Lower leg skin (tissue), 4 donors: ENCODE results near the gene B4GALT6. TPM values are rescaled to one million over a fixed set of nuclear protein-coding genes. Genes with fewer than 3 reads are reported as not detected.

Source experiments
- DNase-seq, 2 donors: peaks; one replicate each; pipeline ENCODE4 v3.0.0-alpha.2; 2019; ENCODE audit warnings: low spot score in 2 of 2
- H3K4me3 ChIP-seq: fragments of 200-600 bp; sonication (generic); 2 replicates; pipeline ENCODE4 v1.5.1; 2017; ENCODE audit warnings: mild to moderate bottlenecking, low read depth; ENCODE audit not compliant: poor library complexity, severe bottlenecking
- POLR2A ChIP-seq, 2 donors: fragments of 450-650 bp; IDR thresholded peaks; one replicate each; pipeline ENCODE4 v1.6.1; 2016 to 2017; ENCODE audit warnings: antibody characterized with exemption in 2 of 2, mild to moderate bottlenecking in 1 of 2, moderate library complexity in 1 of 2
- WGBS, 2 donors: methylation state at CpG; one replicate each; pipeline ENCODE4 v1.1.5; 2018; 5-methylcytosine and 5-hydroxymethylcytosine counted together
- intact Hi-C: fragments of 100-400 bp; cut with DNase I; formaldehyde crosslinking; loops from one replicate; pipeline ENCODE4 v1.15.0; 2023; ENCODE audit warnings: low total_unique reads
- total RNA-seq, 4 donors: library from RNA; depleted of rRNA; stranded (reverse); fragments of >200 nt; gene quantifications; one replicate each; pipeline ENCODE4 v1.1.0, GENCODE V29; 2016
- TF ChIP-seq, protein P1 (sequence below), 3 donors: fragments of 450-650 bp; IDR thresholded peaks; one replicate each; pipeline ENCODE4 v1.5.1; 2016; ENCODE audit warnings: antibody characterized with exemption in 3 of 3, mild to moderate bottlenecking in 3 of 3, moderate library complexity in 2 of 3

B4GALT6 gene
- total RNA-seq, 4 donors from 2014 or later = 1.3 to 2.1 (median 1.6) TPM

DNA sequence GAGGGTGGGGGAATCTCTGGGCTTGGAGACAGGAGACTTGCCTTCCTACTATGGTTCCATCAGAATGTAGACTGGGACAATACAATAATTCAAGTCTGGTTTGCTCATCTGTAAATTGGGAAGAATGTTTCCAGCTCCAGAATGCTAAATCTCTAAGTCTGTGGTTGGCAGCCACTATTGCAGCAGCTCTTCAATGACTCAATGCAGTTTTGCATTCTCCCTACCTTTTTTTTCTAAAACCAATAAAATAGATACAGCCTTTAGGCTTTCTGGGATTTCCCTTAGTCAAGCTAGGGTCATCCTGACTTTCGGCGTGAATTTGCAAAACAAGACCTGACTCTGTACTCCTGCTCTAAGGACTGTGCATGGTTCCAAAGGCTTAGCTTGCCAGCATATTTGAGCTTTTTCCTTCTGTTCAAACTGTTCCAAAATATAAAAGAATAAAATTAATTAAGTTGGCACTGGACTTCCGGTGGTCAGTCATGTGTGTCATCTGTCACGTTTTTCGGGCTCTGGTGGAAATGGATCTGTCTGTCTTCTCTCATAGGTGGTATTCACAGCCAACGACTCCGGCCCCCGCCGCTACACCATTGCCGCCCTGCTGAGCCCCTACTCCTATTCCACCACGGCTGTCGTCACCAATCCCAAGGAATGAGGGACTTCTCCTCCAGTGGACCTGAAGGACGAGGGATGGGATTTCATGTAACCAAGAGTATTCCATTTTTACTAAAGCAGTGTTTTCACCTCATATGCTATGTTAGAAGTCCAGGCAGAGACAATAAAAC, 86.2 kb downstream of the B4GALT6 start:
- WGBS, 2 donors = 81 to 82% methylated on average over 13 of the region's 13 CpGs
- TF ChIP-seq, protein P1, sequence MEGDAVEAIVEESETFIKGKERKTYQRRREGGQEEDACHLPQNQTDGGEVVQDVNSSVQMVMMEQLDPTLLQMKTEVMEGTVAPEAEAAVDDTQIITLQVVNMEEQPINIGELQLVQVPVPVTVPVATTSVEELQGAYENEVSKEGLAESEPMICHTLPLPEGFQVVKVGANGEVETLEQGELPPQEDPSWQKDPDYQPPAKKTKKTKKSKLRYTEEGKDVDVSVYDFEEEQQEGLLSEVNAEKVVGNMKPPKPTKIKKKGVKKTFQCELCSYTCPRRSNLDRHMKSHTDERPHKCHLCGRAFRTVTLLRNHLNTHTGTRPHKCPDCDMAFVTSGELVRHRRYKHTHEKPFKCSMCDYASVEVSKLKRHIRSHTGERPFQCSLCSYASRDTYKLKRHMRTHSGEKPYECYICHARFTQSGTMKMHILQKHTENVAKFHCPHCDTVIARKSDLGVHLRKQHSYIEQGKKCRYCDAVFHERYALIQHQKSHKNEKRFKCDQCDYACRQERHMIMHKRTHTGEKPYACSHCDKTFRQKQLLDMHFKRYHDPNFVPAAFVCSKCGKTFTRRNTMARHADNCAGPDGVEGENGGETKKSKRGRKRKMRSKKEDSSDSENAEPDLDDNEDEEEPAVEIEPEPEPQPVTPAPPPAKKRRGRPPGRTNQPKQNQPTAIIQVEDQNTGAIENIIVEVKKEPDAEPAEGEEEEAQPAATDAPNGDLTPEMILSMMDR (IDR thresholded peaks at IDR 0.05) = no peak
- no peak for TF ChIP-seq POLR2A (IDR thresholded peaks at IDR 0.05)
- no peak overlapping the region for H3K4me3 ChIP-seq
- no peak for DNase-seq
- intact Hi-C loops = no loop called here

DNA sequence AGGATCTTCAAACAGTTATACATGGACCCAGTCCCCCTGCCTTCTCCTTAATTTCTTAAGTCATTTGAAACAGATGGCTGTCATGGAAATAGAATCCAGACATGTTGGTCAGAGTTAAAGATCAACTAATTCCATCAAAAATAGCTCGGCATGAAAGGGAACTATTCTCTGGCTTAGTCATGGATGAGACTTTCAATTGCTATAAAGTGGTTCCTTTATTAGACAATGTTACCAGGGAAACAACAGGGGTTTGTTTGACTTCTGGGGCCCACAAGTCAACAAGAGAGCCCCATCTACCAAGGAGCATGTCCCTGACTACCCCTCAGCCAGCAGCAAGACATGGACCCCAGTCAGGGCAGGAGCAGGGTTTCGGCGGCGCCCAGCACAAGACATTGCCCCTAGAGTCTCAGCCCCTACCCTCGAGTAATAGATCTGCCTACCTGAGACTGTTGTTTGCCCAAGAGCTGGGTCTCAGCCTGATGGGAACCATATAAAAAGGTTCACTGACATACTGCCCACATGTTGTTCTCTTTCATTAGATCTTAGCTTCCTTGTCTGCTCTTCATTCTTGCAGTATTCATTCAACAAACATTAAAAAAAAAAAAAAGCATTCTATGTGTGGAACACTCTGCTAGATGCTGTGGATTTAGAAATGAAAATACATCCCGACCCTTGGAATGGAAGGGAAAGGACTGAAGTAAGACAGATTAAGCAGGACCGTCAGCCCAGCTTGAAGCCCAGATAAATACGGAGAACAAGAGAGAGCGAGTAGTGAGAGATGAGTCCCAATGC, 88.1 kb downstream of the B4GALT6 start:
- no peak for DNase-seq
- WGBS, 2 donors = 82 to 84% methylated on average over 9 of the region's 9 CpGs
- intact Hi-C loops = no loop called here
- no peak overlapping the region for H3K4me3 ChIP-seq
- TF ChIP-seq, protein P1 (IDR thresholded peaks at IDR 0.05) = no peak
- TF ChIP-seq POLR2A (IDR thresholded peaks at IDR 0.05) = no peak

DNA sequence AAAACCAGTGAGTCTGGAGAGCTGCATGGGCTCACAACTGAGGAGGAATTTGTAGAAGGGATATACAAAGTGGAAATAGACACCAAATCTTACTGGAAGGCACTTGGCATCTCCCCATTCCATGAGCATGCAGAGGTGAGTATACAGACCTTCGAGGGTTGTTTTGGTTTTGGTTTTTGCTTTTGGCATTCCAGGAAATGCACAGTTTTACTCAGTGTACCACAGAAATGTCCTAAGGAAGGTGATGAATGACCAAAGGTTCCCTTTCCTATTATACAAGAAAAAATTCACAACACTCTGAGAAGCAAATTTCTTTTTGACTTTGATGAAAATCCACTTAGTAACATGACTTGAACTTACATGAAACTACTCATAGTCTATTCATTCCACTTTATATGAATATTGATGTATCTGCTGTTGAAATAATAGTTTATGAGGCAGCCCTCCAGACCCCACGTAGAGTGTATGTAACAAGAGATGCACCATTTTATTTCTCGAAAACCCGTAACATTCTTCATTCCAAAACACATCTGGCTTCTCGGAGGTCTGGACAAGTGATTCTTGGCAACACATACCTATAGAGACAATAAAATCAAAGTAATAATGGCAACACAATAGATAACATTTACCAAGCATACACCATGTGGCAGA, 89.1 kb downstream of the B4GALT6 start:
- H3K4me3 ChIP-seq = no peak overlapping the region
- WGBS, 2 donors = 81 to 86% methylated on average over 5 of the region's 5 CpGs
- intact Hi-C loops = no loop called here
- DNase-seq = no peak
- no peak for TF ChIP-seq POLR2A (IDR thresholded peaks at IDR 0.05)
- TF ChIP-seq, protein P1 (IDR thresholded peaks at IDR 0.05) = no peak

DNA sequence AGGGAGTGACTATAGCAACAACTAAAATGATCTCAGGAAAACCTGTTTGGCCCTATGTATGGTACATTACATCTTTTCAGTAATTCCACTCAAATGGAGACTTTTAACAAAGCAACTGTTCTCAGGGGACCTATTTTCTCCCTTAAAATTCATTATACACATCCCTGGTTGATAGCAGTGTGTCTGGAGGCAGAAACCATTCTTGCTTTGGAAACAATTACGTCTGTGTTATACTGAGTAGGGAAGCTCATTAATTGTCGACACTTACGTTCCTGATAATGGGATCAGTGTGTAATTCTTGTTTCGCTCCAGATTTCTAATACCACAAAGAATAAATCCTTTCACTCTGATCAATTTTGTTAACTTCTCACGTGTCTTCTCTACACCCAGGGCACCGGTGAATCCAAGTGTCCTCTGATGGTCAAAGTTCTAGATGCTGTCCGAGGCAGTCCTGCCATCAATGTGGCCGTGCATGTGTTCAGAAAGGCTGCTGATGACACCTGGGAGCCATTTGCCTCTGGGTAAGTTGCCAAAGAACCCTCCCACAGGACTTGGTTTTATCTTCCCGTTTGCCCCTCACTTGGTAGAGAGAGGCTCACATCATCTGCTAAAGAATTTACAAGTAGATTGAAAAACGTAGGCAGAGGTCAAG, 91.7 kb downstream of the B4GALT6 start:
- TF ChIP-seq POLR2A (IDR thresholded peaks at IDR 0.05) = no peak
- TF ChIP-seq, protein P1 (IDR thresholded peaks at IDR 0.05) = no peak
- intact Hi-C loops = no loop called here
- 62 to 71% methylated on average over 10 of the region's 10 CpGs for WGBS, 2 donors
- H3K4me3 ChIP-seq = no peak overlapping the region
- DNase-seq = no peak

DNA sequence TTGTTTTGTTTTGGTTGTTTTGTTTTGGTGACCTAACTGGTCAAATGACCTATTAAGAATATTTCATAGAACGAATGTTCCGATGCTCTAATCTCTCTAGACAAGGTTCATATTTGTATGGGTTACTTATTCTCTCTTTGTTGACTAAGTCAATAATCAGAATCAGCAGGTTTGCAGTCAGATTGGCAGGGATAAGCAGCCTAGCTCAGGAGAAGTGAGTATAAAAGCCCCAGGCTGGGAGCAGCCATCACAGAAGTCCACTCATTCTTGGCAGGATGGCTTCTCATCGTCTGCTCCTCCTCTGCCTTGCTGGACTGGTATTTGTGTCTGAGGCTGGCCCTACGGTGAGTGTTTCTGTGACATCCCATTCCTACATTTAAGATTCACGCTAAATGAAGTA, 92.8 kb downstream of the B4GALT6 start, which contains the start of gene TTR:
TSS of gene TTR (plus strand) at position 250 of the 400 bp plus-strand sequence. CDS start at position 276, 26 bp downstream.
- TF ChIP-seq, protein P1 (IDR thresholded peaks at IDR 0.05) = no peak
- no peak for TF ChIP-seq POLR2A (IDR thresholded peaks at IDR 0.05)
- DNase-seq = no peak
- no peak within 1 kb of the TSS for H3K4me3 ChIP-seq
- WGBS, 2 donors = 58 to 68% methylated on average over 5 of the region's 5 CpGs
- intact Hi-C loops = no loop called here
